Measurements from ENCODE around the gene TBX5.

DNA sequence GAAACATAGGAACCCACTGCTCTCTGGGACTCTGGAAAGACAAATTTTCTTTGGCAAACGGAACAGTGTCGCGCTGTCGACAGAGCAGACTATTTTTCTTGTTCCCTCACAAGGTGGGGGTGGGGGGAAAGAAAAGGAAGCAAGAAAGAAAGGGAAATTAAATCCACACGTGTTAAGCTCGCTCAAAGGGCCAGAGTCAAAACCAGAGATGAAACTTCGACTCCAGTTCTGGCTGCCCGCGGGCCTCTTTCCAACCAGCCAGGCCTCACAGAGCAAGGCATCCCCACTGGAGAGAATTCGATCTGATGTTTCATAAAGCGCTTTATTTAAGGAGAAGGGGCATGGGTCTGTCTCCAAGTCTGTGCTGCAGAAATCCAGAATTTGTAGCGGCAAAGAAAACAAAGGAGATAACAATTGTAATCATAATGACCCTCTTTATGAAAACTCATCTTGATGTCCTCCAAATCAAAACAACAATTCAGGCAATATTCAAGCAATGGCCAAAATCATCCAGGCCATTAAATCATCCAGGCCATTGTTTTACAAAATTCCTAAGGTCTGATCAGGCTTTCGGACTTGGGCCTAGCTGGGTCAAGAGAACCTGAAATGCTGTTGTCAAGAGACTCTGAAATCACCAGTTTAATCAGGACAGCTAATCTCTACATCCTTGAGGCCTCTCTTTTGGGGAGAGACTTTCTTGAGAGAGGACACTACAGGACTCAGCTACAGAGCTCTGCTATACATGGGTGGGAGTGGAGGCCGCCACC lies 5.3 kb upstream of the TBX5 start:
- TF ChIP-seq, protein P1, sequence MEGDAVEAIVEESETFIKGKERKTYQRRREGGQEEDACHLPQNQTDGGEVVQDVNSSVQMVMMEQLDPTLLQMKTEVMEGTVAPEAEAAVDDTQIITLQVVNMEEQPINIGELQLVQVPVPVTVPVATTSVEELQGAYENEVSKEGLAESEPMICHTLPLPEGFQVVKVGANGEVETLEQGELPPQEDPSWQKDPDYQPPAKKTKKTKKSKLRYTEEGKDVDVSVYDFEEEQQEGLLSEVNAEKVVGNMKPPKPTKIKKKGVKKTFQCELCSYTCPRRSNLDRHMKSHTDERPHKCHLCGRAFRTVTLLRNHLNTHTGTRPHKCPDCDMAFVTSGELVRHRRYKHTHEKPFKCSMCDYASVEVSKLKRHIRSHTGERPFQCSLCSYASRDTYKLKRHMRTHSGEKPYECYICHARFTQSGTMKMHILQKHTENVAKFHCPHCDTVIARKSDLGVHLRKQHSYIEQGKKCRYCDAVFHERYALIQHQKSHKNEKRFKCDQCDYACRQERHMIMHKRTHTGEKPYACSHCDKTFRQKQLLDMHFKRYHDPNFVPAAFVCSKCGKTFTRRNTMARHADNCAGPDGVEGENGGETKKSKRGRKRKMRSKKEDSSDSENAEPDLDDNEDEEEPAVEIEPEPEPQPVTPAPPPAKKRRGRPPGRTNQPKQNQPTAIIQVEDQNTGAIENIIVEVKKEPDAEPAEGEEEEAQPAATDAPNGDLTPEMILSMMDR (optimal IDR thresholded peaks at IDR 0.05 in 1 of 3, IDR thresholded peaks at IDR 0.05 in 1 of 3, conservative IDR thresholded peaks at IDR 0.05 in 1 of 3; ENCODE audit: extremely low read depth in 1 of 3, insufficient read depth in 2 of 3, low read length in 3 of 3): no peak
- TF ChIP-seq EZH2 (IDR thresholded peaks at IDR 0.05; ENCODE audit: low read length): no peak
